Neural progenitor cell (in vitro differentiated cells): ENCODE results near the gene ITPR3. TPM values are rescaled to one million over a fixed set of nuclear protein-coding genes. Genes with fewer than 3 reads are reported as not detected.

Experiments
- DNase-seq: peaks from one replicate; pipeline ENCODE4 v3.0.0-alpha.2; 2016; ENCODE audit warnings: low spot score
- H2AFZ ChIP-seq: fragments of 200-600 bp; sonication (generic); replicated peaks from 2 replicates; pipeline ENCODE4 v1.6.1; 2016; ENCODE audit warnings: antibody characterized with exemption
- H3F3A ChIP-seq: fragments of 200-600 bp; sonication (generic); 2 replicates; pipeline ENCODE4 v1.6.1; 2016; ENCODE audit warnings: antibody characterized with exemption, low read depth
- H3K27ac ChIP-seq: fragments of 200-600 bp; sonication (generic); 2 replicates; pipeline ENCODE4 v1.5.1; 2016; ENCODE audit warnings: mild to moderate bottlenecking
- H3K27me3 ChIP-seq: fragments of 200-600 bp; sonication (generic); 2 replicates; pipeline ENCODE4 v1.6.1; 2016; ENCODE audit warnings: mild to moderate bottlenecking, moderate library complexity
- H3K36me3 ChIP-seq: fragments of 200-600 bp; sonication (generic); 2 replicates; pipeline ENCODE4 v1.5.1; 2016
- H3K4me1 ChIP-seq: fragments of 200-600 bp; sonication (generic); 2 replicates; pipeline ENCODE4 v1.6.1; 2016; ENCODE audit warnings: mixed run types
- H3K4me2 ChIP-seq: fragments of 200-600 bp; sonication (generic); 2 replicates; pipeline ENCODE4 v1.6.1; 2016
- H3K4me3 ChIP-seq: fragments of 200-600 bp; sonication (generic); 2 replicates; pipeline ENCODE4 v1.5.1; 2016
- H3K79me2 ChIP-seq: fragments of 200-600 bp; sonication (generic); 2 replicates; pipeline ENCODE4 v1.6.1; 2016; ENCODE audit warnings: low read depth
- H3K9ac ChIP-seq: fragments of 200-600 bp; sonication (generic); 2 replicates; pipeline ENCODE4 v1.6.1; 2016
- H3K9me3 ChIP-seq: fragments of 200-600 bp; sonication (generic); 2 replicates; pipeline ENCODE4 v1.5.1; 2016; ENCODE audit warnings: low read depth
- H4K20me1 ChIP-seq: fragments of 200-600 bp; sonication (generic); 2 replicates; pipeline ENCODE4 v1.6.1; 2016; ENCODE audit warnings: low read depth
- H3K27ac Mint-ChIP-seq: 3 replicates; pipeline ENCODE4 v1.8.0; 2021; ENCODE audit warnings: mixed read lengths
- H3K27me3 Mint-ChIP-seq: 2 replicates; pipeline ENCODE4 v1.8.0; 2022; ENCODE audit warnings: low read depth, mild to moderate bottlenecking, inconsistent platforms, moderate library complexity, mixed read lengths; ENCODE audit not compliant: insufficient read depth
- H3K36me3 Mint-ChIP-seq: 3 replicates; pipeline ENCODE4 v1.8.0; 2021; ENCODE audit warnings: mixed read lengths
- H3K4me1 Mint-ChIP-seq: 3 replicates; pipeline ENCODE4 v1.8.0; 2021; ENCODE audit warnings: mixed read lengths
- H3K4me3 Mint-ChIP-seq: 3 replicates; pipeline ENCODE4 v1.8.0; 2021; ENCODE audit warnings: mild to moderate bottlenecking, moderate library complexity, mixed read lengths
- H3K9me3 Mint-ChIP-seq: 3 replicates; pipeline ENCODE4 v1.8.0; 2020; ENCODE audit warnings: mixed read lengths
- EZH2 ChIP-seq: fragments of 200-600 bp; sonication (generic); IDR thresholded peaks from 2 replicates; pipeline ENCODE4 v1.6.1; 2017; ENCODE audit warnings: antibody characterized with exemption, mild to moderate bottlenecking, moderate library complexity
- EZH2phosphoT487 ChIP-seq: fragments of 200-600 bp; sonication (generic); IDR thresholded peaks from 2 replicates; pipeline ENCODE4 v1.6.1; 2017; ENCODE audit warnings: antibody characterized with exemption
- total RNA-seq: library from RNA; depleted of rRNA; stranded (reverse); fragments of >200 nt; gene quantifications from 2 replicates; pipeline ENCODE4 v1.2.3, GENCODE V29; 2015; ENCODE audit warnings: low replicate concordance
- TF ChIP-seq, protein P1 (sequence below): fragments of 200-600 bp; sonication (generic); IDR thresholded peaks from 2 replicates; pipeline ENCODE4 v1.5.1; 2017; ENCODE audit warnings: antibody characterized with exemption, mild to moderate bottlenecking

Gene ITPR3
- total RNA-seq, 1 donor from 2014 or later, result 1.5 TPM

DNA sequence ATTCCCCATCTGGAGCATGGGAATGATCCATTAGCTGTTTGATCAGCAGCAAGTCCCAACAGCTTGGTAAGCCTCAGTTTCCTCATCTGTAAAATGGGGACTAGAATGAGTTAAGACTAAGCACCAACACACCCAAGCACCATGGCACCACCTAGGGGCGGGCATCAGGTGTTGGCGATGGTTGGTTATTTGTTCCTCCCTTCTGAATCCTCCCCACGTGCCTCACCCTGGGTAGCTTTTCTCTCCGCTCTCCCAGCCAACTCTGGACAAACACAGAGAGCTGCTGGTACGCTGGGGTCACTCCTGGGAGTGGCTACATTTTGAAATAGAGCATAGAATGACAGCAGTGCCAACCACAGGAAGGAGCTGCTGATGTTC is 13.3 kb upstream of the ITPR3 start:
- no peak for DNase-seq
- H3K4me2 ChIP-seq, result no peak overlapping the region
- H3K9me3 ChIP-seq, result no peaks in the 10 kb centered on the region
- no peaks in the 10 kb centered on the region for H3K27me3 ChIP-seq
- H3K4me3 ChIP-seq, result no peak overlapping the region
- Mint-ChIP-seq H3K36me3 (no peaks in the 10 kb centered on the region), H3K4me3 (no peak overlapping the region), H3K9me3 (no peaks in the 10 kb centered on the region), H3K27me3 (peaks cover 10% of the 10 kb centered on the region), H3K27ac (no peak overlapping the region), H3K4me1 (peaks cover 52% of the 10 kb centered on the region)
- peaks cover 32% of the 10 kb centered on the region for H3K4me1 ChIP-seq
- no peaks in the 10 kb centered on the region for H3K79me2 ChIP-seq
- no peak overlapping the region for H3K27ac ChIP-seq
- H3K36me3 ChIP-seq, result no peaks in the 10 kb centered on the region
- H3F3A ChIP-seq, result peaks cover 31% of the 10 kb centered on the region
- no peak overlapping the region for H2AFZ ChIP-seq
- H4K20me1 ChIP-seq, result peaks cover 4% of the 10 kb centered on the region
- H3K9ac ChIP-seq, result no peak overlapping the region
- TF ChIP-seq EZH2phosphoT487 (no peak), EZH2 (no peak)
- TF ChIP-seq, protein P1, sequence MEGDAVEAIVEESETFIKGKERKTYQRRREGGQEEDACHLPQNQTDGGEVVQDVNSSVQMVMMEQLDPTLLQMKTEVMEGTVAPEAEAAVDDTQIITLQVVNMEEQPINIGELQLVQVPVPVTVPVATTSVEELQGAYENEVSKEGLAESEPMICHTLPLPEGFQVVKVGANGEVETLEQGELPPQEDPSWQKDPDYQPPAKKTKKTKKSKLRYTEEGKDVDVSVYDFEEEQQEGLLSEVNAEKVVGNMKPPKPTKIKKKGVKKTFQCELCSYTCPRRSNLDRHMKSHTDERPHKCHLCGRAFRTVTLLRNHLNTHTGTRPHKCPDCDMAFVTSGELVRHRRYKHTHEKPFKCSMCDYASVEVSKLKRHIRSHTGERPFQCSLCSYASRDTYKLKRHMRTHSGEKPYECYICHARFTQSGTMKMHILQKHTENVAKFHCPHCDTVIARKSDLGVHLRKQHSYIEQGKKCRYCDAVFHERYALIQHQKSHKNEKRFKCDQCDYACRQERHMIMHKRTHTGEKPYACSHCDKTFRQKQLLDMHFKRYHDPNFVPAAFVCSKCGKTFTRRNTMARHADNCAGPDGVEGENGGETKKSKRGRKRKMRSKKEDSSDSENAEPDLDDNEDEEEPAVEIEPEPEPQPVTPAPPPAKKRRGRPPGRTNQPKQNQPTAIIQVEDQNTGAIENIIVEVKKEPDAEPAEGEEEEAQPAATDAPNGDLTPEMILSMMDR, result peak; percentile 28

DNA sequence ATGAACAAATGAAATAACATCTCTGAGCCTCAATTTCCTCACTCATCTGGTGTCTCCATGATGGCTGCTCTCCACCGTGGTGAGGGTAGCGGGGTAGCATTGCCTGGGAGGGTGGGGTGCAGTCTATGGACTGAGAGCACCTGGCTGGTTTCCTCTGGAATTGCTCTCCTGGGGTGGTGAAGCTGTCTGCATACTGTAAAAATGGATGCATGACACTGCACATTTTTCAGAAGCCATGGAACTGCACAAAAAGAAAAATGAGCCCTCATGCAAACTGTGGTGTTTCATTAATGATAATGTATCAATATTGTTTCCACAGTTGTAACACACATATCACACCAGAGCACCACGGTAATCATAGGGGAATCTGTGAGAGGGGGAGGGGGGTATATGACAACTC is 12.1 kb upstream of the ITPR3 start:
- H3K4me3 Mint-ChIP-seq, result no peak overlapping the region
- no peaks in the 10 kb centered on the region for H3K9me3 Mint-ChIP-seq
- peaks cover 4% of the 10 kb centered on the region for H4K20me1 ChIP-seq
- H3K27me3 ChIP-seq, result no peaks in the 10 kb centered on the region
- H3K4me2 ChIP-seq, result no peak overlapping the region
- no peaks in the 10 kb centered on the region for H3K36me3 ChIP-seq
- H3K4me1 ChIP-seq, result peaks cover 32% of the 10 kb centered on the region
- H3F3A ChIP-seq, result peaks cover 31% of the 10 kb centered on the region
- no peaks in the 10 kb centered on the region for H3K9me3 ChIP-seq
- no peaks in the 10 kb centered on the region for H3K36me3 Mint-ChIP-seq
- no peak for TF ChIP-seq EZH2phosphoT487
- TF ChIP-seq EZH2, result no peak
- TF ChIP-seq, protein P1, result no peak
- peaks cover 56% of the 10 kb centered on the region for H3K4me1 Mint-ChIP-seq
- no peak overlapping the region for H3K27ac ChIP-seq
- no peak overlapping the region for H3K27ac Mint-ChIP-seq
- no peak overlapping the region for H3K9ac ChIP-seq
- H3K79me2 ChIP-seq, result no peaks in the 10 kb centered on the region
- H2AFZ ChIP-seq, result no peak overlapping the region
- peaks cover 13% of the 10 kb centered on the region for H3K27me3 Mint-ChIP-seq
- DNase-seq, result no peak
- no peak overlapping the region for H3K4me3 ChIP-seq

DNA sequence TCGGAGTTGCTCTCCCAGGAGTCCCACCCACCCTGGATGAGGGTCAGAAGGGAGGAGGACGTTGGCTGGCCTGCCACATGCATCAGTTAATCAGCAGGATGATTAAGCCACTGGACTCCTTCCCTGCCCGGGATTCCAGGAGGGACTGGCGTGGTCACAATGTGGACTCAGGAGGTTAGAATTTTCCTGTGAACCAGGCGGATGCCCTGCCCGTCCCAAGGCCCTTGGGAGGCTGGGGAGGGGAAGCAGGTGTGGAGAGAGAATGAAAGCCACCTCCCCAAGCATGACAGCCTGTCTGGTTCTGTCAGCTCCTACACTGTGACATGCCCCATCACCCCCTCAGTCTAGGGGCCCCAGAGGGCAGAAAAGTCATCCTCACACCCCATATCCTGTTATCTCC is 11.6 kb upstream of the ITPR3 start:
- peaks cover 32% of the 10 kb centered on the region for H3K4me1 ChIP-seq
- DNase-seq, result no peak
- no peak overlapping the region for H3K27ac ChIP-seq
- H3K27ac Mint-ChIP-seq, result peak overlapping the region; percentile 58
- peaks cover 31% of the 10 kb centered on the region for H3F3A ChIP-seq
- no peaks in the 10 kb centered on the region for H3K9me3 Mint-ChIP-seq
- H3K9me3 ChIP-seq, result no peaks in the 10 kb centered on the region
- peaks cover 4% of the 10 kb centered on the region for H3K27me3 ChIP-seq
- H3K27me3 Mint-ChIP-seq, result peaks cover 13% of the 10 kb centered on the region
- no peaks in the 10 kb centered on the region for H3K36me3 ChIP-seq
- H3K4me3 ChIP-seq, result no peak overlapping the region
- peak overlapping the region; percentile 69 for H2AFZ ChIP-seq
- H3K9ac ChIP-seq, result no peak overlapping the region
- peaks cover 56% of the 10 kb centered on the region for H3K4me1 Mint-ChIP-seq
- H3K4me2 ChIP-seq, result no peak overlapping the region
- TF ChIP-seq EZH2phosphoT487, result no peak
- TF ChIP-seq, protein P1, result no peak
- no peak for TF ChIP-seq EZH2
- peaks cover 4% of the 10 kb centered on the region for H4K20me1 ChIP-seq
- H3K4me3 Mint-ChIP-seq, result peak overlapping the region; percentile 62
- H3K36me3 Mint-ChIP-seq, result no peaks in the 10 kb centered on the region
- H3K79me2 ChIP-seq, result no peaks in the 10 kb centered on the region
